Stimulated activated CD4-positive, alpha-beta T cell treated with anti-CD3 and anti-CD28 coated beads, Interleukin-4, amount 100 ng/mL, for 24 hours (primary cell): ENCODE data around the gene TCF4.
"Not testable (repeated sequence)": the region's sequence is repeated elsewhere in the genome, so short reads cannot be mapped to it uniquely, and the experiment has no call there.

ENCODE experiments used
- DNase-seq: peaks from one replicate; pipeline ENCODE4 v3.0.0-alpha.2; 2020

TCF4 gene

DNA sequence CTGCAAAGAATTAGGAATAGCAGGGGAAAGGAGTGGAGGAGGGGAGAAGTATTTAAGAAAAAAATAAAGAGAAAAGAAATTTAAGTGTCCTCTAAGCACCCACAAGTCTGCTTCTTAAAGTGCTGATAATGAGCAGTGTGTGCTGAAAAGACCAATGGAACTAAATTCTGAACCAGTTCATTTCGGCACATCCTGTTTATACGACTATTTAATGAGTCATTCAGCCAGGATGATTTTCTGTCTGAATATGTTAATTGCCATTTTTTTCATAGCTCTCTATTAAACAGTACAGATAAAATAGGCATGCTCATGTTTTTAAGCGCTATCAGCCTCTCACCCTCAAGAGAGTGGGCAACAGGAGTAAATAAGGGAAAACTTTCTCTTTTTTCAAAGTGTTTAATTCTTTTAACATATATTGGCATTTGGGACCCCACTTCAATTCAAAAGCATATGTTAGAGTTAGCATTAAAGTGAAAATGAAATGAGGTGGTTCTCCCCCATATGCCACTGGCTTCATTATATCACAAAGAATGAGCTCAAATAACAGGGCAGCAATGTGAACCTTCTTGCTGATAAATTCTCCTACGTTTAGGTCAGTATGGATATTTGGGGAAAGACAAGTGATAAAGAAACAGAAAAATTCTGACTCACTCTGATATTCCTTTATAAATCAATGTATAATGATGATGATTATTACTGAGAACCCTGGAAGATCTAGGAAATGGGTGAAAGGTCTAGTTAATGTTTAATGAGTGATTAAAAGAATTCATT lies 87.5 kb downstream of the TCF4 start:
- no peak for DNase-seq

DNA sequence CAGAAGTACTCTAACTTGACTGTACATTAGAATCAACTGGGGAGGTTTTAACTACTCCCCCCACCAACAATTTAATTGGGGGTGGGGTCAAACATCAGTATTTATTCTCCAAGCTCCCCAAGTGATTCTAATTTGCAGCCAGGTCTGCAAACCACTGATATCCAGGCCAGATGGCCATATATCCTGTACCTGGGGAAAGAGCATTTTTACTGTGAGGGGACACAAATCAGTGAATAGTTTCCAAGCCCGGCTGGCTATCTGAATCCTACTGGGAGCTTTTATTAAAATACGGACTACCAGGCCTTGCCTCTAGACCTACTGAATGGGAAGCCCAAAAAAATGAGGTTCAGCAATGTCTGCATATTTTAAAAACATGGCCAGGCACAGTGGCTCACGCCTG lies 88.5 kb downstream of the TCF4 start:
- DNase-seq, result no peak

DNA sequence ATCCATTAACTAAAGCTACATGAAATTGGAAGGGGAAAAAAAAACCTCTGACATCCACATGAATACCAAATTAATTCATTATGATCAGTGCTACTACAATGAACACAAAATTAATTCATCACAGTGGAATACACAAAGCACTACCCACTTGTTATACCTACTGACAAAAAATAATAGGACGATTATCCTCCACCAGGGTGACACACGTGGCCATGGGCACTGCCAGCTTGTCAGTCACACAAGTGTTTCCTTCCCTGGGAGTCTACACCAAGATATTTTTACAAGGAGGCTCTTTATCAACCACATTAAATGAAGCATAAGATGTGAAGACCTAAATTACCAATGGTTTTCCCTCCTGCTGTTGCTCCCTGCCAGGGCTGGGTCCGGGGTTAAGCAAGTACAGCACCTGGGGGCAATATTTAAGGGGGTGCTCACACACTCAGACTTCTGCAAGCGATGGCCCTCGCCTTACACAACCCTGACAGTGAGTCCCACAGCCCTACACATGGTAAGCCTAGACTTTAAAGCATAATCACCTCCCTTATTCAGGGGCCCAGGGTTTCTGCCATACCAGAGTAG lies 90.1 kb downstream of the TCF4 start:
- no peak for DNase-seq

DNA sequence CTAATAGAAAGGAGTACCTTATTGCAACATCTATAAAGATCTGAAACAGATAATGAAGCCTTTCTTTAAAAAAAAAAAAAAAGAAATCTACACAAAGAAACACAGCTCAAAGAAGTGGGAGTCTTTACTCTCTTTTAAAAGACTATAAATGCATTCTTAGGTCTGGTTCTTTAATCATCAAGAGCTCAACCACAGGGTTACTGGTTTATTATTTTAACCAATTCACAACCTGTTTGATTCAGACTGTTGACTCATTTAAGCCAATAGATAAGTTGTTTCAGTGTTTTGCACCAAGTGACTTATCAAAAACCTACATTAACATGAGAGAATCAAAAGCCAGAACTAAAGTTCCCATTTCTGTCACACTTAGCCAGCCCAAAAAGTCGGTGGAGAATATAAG lies 93.1 kb downstream of the TCF4 start:
- DNase-seq, result no peak

DNA sequence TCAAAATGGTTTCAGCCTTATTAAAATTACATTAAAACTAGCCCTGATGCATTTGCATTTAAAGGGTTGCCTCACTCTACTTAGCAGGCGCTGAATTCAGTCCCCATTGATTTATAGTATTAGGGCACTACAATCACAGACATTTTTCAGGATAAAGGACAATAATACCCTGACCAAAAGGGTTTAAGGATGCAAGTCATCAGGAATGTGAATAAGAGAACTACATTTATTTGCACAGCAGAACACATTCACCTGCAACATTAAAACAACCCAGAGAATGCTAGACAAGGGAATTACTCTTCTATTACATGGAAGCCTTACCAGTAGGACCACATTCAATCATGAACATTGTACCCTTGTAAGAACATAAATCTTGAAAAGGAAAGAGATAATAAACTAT lies 93.6 kb downstream of the TCF4 start:
- no peak for DNase-seq

DNA sequence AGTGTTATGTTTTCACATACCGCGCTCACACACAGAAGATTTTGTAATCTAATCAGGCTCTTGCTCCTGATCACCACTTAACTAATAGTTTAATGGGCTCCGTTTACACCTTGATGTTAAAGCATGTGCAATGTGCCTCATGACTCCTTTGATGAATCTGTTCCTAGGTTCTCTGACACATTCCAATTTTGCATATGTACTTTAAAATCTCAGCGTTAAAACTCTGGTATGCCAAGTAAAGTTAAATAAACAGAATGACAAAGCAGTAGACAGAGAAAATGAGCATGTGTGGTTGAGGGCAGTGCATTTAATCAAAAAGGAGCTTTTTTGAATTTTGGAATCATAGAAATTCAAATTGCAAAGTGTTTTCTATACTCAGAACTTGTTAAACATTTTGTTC lies 96.4 kb downstream of the TCF4 start:
- no peak for DNase-seq

DNA sequence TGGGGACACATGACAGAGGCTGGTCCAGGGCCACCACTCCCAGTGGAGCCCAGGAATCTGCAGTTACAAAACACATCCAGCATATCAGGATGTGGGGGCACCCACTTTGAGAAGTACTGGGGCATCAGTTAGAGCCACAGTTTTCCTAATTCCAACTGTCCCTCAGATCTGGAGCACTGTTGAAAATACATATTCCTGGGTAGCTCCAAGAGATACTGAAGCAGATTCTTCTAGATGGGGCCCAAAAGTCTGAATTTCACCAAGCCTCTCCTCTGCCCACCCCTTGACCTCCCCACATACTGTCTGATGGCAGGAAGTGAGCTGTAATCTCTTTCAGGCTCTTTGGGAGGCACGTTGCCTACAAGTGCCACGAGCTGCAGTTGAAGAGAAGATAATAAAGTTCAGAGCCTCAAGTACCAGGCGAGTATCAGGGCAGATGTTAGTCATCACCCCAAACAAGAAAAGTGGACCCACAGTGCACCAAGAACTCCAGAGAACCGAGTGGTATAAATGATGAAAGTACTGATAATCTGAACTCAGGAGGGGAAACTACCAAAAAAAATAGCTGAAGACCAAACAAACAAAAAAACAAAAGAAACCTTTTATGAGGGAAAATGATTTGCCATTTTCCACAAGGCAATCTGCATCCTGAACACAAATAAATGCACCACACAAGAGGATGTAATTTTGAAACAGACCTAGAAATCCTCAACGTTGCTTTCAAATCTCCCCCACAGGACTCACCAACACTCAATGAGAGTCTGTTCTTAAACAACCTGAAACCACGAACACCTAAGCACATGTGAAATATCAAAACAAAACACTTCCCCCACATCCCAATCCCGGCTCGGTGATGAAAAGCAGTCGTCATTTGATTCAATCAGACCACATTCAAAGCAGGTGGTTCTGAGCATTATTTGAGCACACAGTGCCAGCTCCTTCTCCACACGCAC lies 98.7 kb downstream of the TCF4 start:
- DNase-seq, result peak; percentile 5

DNA sequence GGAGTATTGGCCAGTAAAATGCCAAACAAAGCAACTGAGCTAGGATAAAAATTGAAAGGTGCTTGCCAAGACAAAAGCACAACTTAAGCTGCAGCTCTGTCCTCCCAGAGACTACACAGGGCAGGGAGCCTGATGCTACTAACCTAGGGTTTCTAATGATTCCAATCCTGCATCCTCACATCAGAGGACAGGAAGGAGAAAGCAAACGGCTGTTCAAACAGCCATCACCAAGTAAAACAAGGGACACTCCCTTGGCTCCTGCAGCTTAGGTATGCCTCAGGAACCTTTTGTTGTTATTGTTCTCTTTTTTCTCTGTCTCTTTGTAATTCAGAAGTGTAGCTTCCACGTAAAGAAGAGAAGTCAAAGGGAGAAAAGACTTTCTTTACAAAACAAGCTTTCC lies 99.5 kb downstream of the TCF4 start:
- DNase-seq, result no peak

DNA sequence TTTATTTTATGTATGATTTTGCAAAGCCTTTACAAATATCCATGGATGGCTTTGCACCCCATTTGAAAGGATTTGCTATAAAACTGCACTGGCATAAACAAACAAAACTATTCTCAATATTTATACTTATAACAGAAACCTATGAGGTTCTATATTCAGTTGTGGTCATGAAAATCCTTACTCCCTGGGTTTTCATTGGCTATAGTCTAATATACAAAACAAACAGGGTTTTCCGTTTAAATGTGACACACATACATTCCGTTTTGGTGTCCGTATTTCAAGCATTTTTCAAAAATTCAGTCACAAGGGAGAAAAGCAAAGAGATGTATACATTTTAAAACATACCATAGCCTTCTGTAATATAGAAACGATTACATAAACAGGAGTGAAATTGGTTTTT lies 100.0 kb downstream of the TCF4 start:
- DNase-seq, result no peak

DNA sequence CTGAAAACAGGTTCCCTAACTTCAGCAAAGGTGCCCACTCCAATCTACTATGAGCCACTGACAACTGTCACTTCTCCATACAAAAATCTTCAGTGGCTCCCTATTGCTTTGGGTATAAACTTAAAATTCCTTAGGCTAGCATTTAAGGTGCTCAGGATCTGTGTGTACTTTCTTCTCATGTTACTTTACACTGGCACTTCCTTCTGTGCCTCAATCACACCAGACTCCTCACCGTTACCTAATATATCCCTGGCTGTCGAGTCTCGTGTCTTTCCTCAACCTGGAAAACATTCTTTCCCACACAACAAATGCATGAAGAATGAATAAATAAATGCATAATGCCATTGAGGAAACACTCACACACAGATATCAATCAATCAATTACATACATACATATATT lies 101.1 kb downstream of the TCF4 start:
- DNase-seq, result no peak

DNA sequence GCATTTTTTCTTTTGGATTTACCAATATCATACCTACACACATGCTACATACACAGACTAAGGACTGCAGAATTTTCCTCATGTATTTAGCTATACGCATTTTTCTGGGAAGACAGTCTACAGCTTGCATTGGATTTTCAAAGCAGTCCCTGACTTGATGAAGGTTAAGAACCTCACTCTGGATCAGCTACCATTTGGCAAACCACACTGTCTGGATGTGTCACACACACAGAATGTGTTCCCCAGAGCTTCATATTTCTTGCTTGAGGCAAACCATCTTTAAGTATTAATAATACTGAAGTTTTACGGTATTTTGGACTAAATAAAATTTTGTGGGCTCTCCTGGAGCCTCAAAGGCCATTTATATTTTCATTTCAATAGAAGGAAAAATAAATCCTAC lies 102.3 kb downstream of the TCF4 start:
- DNase-seq, result no peak

DNA sequence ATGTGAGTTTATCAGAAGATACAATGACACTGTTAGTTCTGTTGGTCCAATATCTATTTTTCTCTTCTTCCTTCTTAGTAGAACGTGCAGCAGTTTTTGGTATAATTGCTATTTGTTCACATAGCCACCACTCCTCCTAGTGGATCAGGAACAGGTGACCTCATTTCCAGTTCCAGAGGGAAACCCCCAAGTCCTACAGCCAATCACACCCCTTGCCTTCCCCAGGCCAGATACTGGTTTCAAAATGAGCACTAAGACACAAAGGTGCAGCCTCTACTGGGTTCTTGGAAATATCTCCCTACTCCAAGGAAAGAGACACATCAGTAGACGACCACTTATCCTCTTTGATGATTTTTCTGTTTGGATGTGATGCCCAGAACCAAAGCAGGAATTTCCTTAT lies 103.2 kb downstream of the TCF4 start:
- DNase-seq, result no peak

DNA sequence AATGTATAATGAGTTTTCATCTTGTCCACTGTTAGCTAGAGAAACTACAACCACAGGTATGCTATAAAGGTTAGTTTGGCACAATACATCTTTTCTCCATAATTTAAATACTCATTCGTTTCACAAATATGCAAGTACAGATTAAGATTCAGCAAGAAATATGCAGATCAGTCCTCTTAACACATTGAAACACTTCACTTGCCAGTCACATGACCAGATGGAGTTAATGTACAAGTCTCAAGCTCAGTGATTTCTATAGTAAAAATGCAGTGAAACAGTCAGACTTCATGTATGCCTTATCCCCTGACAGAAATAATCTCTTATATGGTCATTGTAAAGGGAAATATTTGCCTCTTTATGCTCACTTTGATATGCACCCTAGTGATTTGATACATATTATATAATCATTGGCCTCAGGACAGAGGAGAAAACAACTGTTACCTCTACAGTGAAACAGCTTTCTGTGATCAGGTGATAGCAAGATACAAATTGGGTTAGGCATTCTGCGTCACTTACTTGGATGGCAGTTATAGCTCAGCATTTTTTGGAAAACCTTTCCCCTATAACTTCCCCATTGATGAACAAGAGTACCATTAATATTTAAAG lies 104.6 kb downstream of the TCF4 start:
- no peak for DNase-seq

DNA sequence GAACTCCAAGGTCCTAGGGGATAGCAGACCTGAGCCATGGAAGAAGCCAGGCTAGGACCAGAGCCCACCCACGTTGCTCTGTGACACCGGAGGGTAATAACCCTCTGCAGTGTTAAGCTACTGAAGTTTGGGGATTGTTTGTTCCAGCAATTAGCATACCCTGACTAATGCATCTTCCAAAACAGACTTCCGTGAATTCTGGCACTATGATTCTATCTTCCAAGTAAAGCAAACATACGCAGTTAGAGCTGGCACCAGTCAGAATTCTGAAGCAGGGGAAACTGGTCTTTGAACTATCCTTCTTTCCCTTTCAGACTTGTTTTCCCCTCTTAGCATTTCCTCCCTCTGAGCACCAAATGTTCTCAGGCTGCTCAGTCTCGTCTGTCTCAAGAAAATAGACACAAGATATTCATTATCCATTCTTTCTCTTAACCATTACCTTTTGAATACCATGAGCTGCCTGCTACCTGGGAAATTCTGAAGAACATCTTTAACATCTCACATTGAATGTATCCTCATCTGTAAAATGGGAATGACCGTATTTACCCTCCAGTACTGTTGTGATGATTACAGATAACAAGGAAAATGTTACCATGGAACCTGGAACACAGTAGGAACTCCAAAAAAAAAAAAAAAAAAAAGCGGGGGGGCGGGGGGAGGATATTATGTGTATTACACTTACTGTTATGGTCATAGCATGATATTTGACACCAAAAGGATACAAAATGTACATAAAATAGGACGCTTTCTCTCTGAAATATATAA lies 108.2 kb downstream of the TCF4 start:
- no peak for DNase-seq

DNA sequence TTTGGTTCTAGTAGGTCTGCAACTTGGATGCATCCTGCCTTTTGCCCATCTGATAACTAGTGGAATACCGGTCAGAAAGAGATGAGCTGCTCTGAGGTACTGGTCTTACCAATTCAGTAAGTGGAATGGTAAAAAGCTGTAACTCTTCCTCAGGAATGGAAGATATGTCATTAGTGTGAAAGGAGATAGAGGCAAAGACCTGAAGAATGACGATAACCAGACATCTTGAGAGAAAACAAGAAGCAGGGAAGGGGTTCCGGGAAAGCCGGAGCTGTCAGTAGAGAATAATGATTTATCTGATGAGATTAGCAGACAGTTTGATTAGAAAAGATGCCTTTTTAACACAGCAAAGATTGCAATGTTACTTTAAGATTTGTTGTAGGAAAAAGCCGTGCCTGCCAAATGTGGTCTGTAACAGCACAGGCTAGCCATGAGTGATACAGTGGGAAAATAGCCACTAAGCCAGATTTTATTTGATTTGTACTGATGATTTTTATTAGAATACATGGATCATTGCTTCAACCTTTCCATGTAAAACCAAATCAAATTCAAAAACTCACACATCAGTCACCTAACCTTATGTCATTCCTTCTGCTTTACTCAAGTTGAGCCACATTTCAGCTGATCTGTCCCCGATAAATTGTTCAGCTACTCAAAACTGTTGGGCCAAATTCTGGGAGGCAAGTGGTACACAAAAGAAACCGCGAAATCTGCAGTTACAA lies 110.0 kb downstream of the TCF4 start:
- DNase-seq, result no peak

DNA sequence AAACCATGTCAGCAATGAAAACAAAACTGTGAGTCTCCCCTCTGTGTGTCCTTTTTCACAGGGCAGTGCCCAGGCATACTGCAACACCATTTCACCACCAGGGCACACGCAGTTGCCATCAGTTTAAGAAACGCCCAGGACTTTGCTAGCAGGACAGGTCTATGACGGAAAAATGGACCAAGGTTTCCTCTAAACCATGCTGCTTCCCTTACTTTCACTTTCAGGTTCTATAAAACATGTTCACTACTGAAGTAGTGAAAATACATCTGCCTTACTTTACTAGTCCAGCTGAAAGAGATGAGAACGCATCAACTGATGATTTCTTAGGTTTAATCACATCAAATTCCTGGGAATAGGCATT lies 110.5 kb downstream of the TCF4 start:
- DNase-seq, result peak; percentile 6

DNA sequence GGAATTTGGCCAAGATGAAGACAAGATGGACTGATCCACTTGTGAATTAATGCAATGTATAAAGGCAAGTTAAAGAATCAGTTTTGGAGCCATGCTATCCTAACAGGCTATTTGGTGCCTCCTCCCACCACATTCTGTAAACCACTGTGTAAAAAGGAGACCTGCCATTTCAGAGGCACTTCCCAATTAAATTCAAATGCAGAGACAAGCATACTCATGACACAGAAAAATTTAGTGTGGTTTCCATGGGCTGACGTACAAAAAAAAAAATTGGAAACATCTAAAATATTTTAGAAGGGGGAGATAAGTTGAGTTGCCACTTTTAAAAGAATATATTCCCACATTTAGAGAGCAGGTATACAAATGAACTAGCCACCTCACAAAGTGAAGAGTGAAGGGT lies 112.1 kb downstream of the TCF4 start:
- no peak for DNase-seq

DNA sequence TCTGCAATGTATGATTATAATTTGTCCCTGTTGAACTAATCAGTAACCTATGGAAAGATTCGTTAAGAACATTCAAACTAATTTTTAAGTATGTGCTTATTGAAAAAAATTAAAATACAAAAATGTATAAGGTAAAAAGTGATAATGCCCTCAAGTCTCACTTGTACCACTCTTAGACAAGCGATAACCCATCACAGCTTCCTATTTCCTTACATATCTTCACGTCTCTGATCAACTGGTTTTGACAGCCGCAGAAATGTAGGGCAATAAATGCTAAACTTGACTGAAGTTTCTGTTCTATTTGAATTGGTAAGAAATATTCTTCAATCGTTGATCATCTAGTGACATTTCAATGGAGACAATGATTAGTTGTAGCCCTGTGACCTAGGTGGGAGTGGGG lies 112.5 kb downstream of the TCF4 start:
- DNase-seq, result no peak

DNA sequence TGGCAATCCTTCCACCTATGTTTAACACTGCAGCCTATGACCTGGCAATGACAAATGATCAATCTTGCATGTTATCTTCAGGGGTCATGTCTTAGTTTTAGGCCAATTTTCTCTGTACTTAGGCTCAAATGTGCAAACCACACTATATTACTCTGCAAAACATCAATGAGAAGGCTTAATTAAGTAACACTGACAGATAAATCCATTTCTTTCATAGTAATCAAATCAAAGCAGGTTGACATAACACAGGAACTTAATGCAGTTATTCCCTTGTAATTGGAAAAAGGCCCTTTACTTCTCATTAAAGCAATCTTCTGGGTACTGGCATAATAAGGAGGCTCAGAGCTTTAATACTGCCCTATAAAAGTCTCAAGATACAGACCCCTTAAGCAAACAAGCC lies 114.4 kb downstream of the TCF4 start:
- no peak for DNase-seq

DNA sequence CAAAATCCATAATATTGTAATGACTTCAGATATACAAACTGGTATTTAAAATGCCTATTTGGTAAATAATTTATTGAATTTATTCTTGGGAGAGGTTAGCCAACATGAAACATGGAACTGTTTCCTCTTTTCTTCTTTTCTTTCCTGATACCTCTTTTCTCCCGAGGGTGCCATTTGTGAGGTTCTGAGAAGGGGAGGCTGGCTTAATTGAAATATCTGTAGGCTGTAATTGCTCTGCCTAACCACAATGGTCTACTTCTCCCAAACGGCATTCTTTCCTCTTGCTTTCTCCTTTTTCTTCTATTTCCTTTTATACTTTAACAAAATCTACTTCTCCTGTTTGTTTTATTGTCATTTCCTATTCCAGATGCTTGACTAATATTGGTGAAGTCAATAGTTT lies 114.9 kb downstream of the TCF4 start:
- DNase-seq, result no peak

DNA sequence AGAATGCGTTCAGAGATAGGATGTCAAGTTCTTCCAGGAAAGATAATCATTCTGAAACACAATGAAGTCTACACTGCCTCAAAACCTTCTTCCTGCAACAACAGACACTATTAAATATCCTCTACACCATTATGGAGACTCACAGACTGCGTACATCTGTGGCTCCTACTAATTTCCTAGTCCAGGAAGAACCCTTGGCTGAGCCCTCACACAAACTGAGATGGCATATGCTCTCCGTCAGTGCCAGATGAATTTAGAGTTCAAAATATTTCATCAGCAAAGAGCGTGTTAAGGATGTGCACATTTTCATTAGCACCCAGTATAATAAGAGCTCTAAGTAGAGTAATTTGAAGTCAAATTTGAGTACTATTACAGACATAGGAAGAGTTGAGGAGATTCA lies 117.2 kb downstream of the TCF4 start:
- no peak for DNase-seq

DNA sequence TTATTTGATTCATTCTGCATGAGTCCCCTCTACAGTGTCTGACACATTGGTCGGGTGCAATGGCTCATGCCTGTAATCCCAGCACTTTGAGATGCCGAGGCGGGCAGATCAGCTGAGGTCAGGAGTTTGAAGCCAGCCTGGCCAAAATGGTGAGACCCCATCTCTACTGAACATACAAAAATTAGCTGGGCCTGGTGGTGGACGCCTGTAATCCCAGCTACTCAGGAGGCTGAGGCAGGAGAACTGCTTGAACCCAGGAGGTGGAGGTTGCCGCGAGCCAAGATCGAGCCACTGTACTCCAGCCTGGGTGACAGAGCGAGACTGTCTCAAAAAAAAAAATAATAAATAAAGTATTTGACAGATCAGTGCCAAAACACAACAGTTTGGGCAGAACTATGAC lies 118.9 kb downstream of the TCF4 start:
- not testable (repeated sequence) for DNase-seq
